SK-N-SH treated with all-trans-retinoic acid at 6 μM for 48 hours (cell line): Measurements from ENCODE around the gene RAB31.

Source experiments
- CREB5 ChIP-seq: fragments of 250-450 bp; sonication (Bioruptor Pico); IDR thresholded peaks from 2 replicates; pipeline ENCODE4 v1.5.1; 2020; ENCODE audit warnings: low read depth, mild to moderate bottlenecking, moderate library complexity
- CSRNP3 ChIP-seq: fragments of 250-450 bp; sonication (Bioruptor Pico); IDR thresholded peaks from 2 replicates; pipeline ENCODE4 v1.5.1; 2021; ENCODE audit warnings: mild to moderate bottlenecking, moderate library complexity
- ESRRG ChIP-seq: fragments of 250-450 bp; sonication (Bioruptor Pico); IDR thresholded peaks from 2 replicates; pipeline ENCODE4 v1.6.1; 2021; ENCODE audit warnings: mild to moderate bottlenecking
- PATZ1 ChIP-seq: fragments of 250-450 bp; sonication (Bioruptor Pico); IDR thresholded peaks from 2 replicates; pipeline ENCODE4 v1.8.0; 2020; ENCODE audit warnings: mild to moderate bottlenecking, moderate library complexity, borderline replicate concordance
- POU6F1 ChIP-seq: fragments of 250-450 bp; sonication (Bioruptor Pico); IDR thresholded peaks from 2 replicates; pipeline ENCODE4 v1.8.0; 2021; ENCODE audit warnings: low read depth, mild to moderate bottlenecking, moderate library complexity, borderline replicate concordance
- PPARA ChIP-seq: fragments of 250-450 bp; sonication (Bioruptor Pico); IDR thresholded peaks from 2 replicates; pipeline ENCODE4 v1.5.0; 2020; ENCODE audit warnings: mild to moderate bottlenecking, borderline replicate concordance
- RARB ChIP-seq: fragments of 250-450 bp; sonication (Bioruptor Pico); IDR thresholded peaks from 2 replicates; pipeline ENCODE4 v1.8.0; 2021; ENCODE audit warnings: mild to moderate bottlenecking, moderate library complexity
- TCF4 ChIP-seq: fragments of 250-450 bp; sonication (Bioruptor Pico); IDR thresholded peaks from 2 replicates; pipeline ENCODE4 v1.8.0; 2021; ENCODE audit warnings: mild to moderate bottlenecking, moderate library complexity, borderline replicate concordance
- TSHZ2 ChIP-seq: fragments of 250-450 bp; sonication (Bioruptor Pico); IDR thresholded peaks from 2 replicates; pipeline ENCODE4 v1.5.0; 2020; ENCODE audit warnings: mild to moderate bottlenecking, moderate library complexity
- ZFP30 ChIP-seq: fragments of 450-650 bp; formaldehyde crosslinking; IDR thresholded peaks from 2 replicates; pipeline ENCODE4 v1.5.0; 2022; ENCODE audit warnings: mild to moderate bottlenecking, moderate library complexity
- ZNF565 ChIP-seq: fragments of 450-650 bp; formaldehyde crosslinking; conservative IDR thresholded peaks from 2 replicates; pipeline ENCODE4 v1.5.0; 2020; ENCODE audit warnings: low read depth, mild to moderate bottlenecking, moderate library complexity
- ZNF70 ChIP-seq: fragments of 450-650 bp; formaldehyde crosslinking; IDR thresholded peaks from 2 replicates; pipeline ENCODE4 v1.5.0; 2020; ENCODE audit warnings: mild to moderate bottlenecking, moderate library complexity
- ZNF8 ChIP-seq: fragments of 450-650 bp; formaldehyde crosslinking; IDR thresholded peaks from 2 replicates; pipeline ENCODE4 v1.5.0; 2020; ENCODE audit warnings: mild to moderate bottlenecking, moderate library complexity

GRCh38 chr18:9756933-9757470 lies 48.9 kb downstream of the RAB31 start:
- TF ChIP-seq RARB (CRISPR knock-in tag) (no peak), TSHZ2 (CRISPR knock-in tag) (no peak), PATZ1 (no peak), ZNF70 (CRISPR knock-in tag) (no peak), ZNF565 (CRISPR knock-in tag) (no peak), ZNF8 (CRISPR knock-in tag) (no peak), CSRNP3 (CRISPR knock-in tag) (no peak), ESRRG (no peak), TCF4 (CRISPR knock-in tag) (no peak), ZFP30 (CRISPR knock-in tag) (no peak), PPARA (CRISPR knock-in tag) (no peak), POU6F1 (CRISPR knock-in tag) (no peak), CREB5 (no peak)
